Endothelial cell (in vitro differentiated cells): ENCODE results near the gene SLC49A4. TPM values are rescaled to one million over a fixed set of nuclear protein-coding genes. Genes with fewer than 3 reads are reported as not detected.

ENCODE experiments used
- DNase-seq: peaks from one replicate; pipeline ENCODE4 v3.0.0; 2021; ENCODE audit warnings: low spot score
- H3K27ac Mint-ChIP-seq: one replicate; pipeline ENCODE4 v1.8.0; 2021; ENCODE audit warnings: mixed read lengths, inconsistent platforms; ENCODE audit not compliant: unreplicated experiment
- H3K27me3 Mint-ChIP-seq: one replicate; pipeline ENCODE4 v1.8.0; 2021; ENCODE audit warnings: mild to moderate bottlenecking, moderate library complexity, mixed read lengths, inconsistent platforms; ENCODE audit not compliant: unreplicated experiment
- H3K36me3 Mint-ChIP-seq: one replicate; pipeline ENCODE4 v1.8.0; 2021; ENCODE audit warnings: mild to moderate bottlenecking, low read depth, mixed read lengths, inconsistent platforms; ENCODE audit not compliant: unreplicated experiment
- H3K4me1 Mint-ChIP-seq: one replicate; pipeline ENCODE4 v1.8.0; 2021; ENCODE audit warnings: mild to moderate bottlenecking, mixed read lengths, inconsistent platforms; ENCODE audit not compliant: unreplicated experiment
- H3K4me3 Mint-ChIP-seq: one replicate; pipeline ENCODE4 v1.8.0; 2021; ENCODE audit warnings: mild to moderate bottlenecking, mixed read lengths, inconsistent platforms; ENCODE audit not compliant: unreplicated experiment
- H3K9me3 Mint-ChIP-seq: one replicate; pipeline ENCODE4 v1.8.0; 2021; ENCODE audit warnings: mixed read lengths, inconsistent platforms; ENCODE audit not compliant: unreplicated experiment
- CTCF ChIP-seq: fragments of 200-600 bp; sonication (generic); IDR thresholded peaks from one replicate; pipeline ENCODE4 v1.5.0; 2021; ENCODE audit warnings: antibody characterized with exemption; ENCODE audit not compliant: unreplicated experiment
- total RNA-seq: library from RNA; stranded (reverse); fragmentation: NEBNext Ultra II Directional; extraction: Animal tissue kit (Norgen Biotek cat#: 25700); gene quantifications from one replicate; pipeline ENCODE4 v1.2.1, GENCODE V29; 2021; ENCODE audit not compliant: unreplicated experiment

SLC49A4 gene
- total RNA-seq, 1 donor from 2014 or later = 10.2 TPM

- no peak overlapping the region for H3K4me3 Mint-ChIP-seq
- no peak for DNase-seq
- H3K9me3 Mint-ChIP-seq = no peaks in the 10 kb centered on the region
- TF ChIP-seq CTCF = no peak
- no peak overlapping the region for H3K27ac Mint-ChIP-seq
- H3K4me1 Mint-ChIP-seq = peaks cover 2% of the 10 kb centered on the region
- H3K27me3 Mint-ChIP-seq = peaks cover 2% of the 10 kb centered on the region
- peaks cover 3% of the 10 kb centered on the region for H3K36me3 Mint-ChIP-seq
These were observed 5.9 kb downstream of the SLC49A4 start for GRCh38 chr3:122800706-122801237.

- peaks cover 3% of the 10 kb centered on the region for H3K36me3 Mint-ChIP-seq
- no peak overlapping the region for H3K4me3 Mint-ChIP-seq
These were observed 7.5 kb downstream of the SLC49A4 start for GRCh38 chr3:122802323-122802722.

GRCh38 chr3:122803977-122804376 lies 9.1 kb downstream of the SLC49A4 start:
- DNase-seq = no peak
- Mint-ChIP-seq H3K4me1 (no peaks in the 10 kb centered on the region), H3K36me3 (peaks cover 3% of the 10 kb centered on the region), H3K9me3 (no peaks in the 10 kb centered on the region), H3K27me3 (peaks cover 2% of the 10 kb centered on the region), H3K27ac (no peak overlapping the region), H3K4me3 (no peak overlapping the region)
- TF ChIP-seq CTCF = no peak

More at GRCh38 chr3:122802323-122802722, 7.5 kb downstream of the SLC49A4 start:
- TF ChIP-seq CTCF = no peak
- no peaks in the 10 kb centered on the region for H3K4me1 Mint-ChIP-seq
- H3K27me3 Mint-ChIP-seq = peaks cover 2% of the 10 kb centered on the region
- no peaks in the 10 kb centered on the region for H3K9me3 Mint-ChIP-seq
- H3K27ac Mint-ChIP-seq = no peak overlapping the region
- no peak for DNase-seq

- H3K27me3 Mint-ChIP-seq = no peaks in the 10 kb centered on the region
- H3K36me3 Mint-ChIP-seq = no peaks in the 10 kb centered on the region
- H3K4me1 Mint-ChIP-seq = no peaks in the 10 kb centered on the region
- H3K4me3 Mint-ChIP-seq = no peak overlapping the region
- H3K27ac Mint-ChIP-seq = no peak overlapping the region
- no peak for DNase-seq
- TF ChIP-seq CTCF = no peak
- no peaks in the 10 kb centered on the region for H3K9me3 Mint-ChIP-seq
These were observed 15.9 kb downstream of the SLC49A4 start for GRCh38 chr3:122810734-122811133.

- H3K27ac Mint-ChIP-seq = no peak overlapping the region
- DNase-seq = no peak
- no peak for TF ChIP-seq CTCF
- no peaks in the 10 kb centered on the region for H3K9me3 Mint-ChIP-seq
- no peaks in the 10 kb centered on the region for H3K27me3 Mint-ChIP-seq
- H3K36me3 Mint-ChIP-seq = peaks cover 5% of the 10 kb centered on the region
- H3K4me1 Mint-ChIP-seq = no peaks in the 10 kb centered on the region
- no peak overlapping the region for H3K4me3 Mint-ChIP-seq
These were observed 21.7 kb downstream of the SLC49A4 start for GRCh38 chr3:122816587-122816986.
